HepG2 (cell line): ENCODE data around the gene AGAP3. TPM values are rescaled to one million over a fixed set of nuclear protein-coding genes. Genes with fewer than 3 reads are reported as not detected.

ENCODE experiments used
- ELF4 ChIP-seq: sonication (generic); formaldehyde crosslinking; IDR thresholded peaks from 2 replicates; pipeline ENCODE4 v1.5.0; 2020; ENCODE audit warnings: missing genetic modification reagents, mild to moderate bottlenecking, moderate library complexity, borderline replicate concordance
- GATAD2A ChIP-seq: IDR thresholded peaks from 2 replicates; pipeline ENCODE4 v1.6.1; 2016
- HNRNPUL1 ChIP-seq: fragments of 200-400 bp; formaldehyde crosslinking; IDR thresholded peaks from 2 replicates; pipeline ENCODE4 v1.6.1; 2017; ENCODE audit warnings: low read depth, mild to moderate bottlenecking, low read length, moderate library complexity
- KMT2A ChIP-seq: sonication (generic); formaldehyde crosslinking; IDR thresholded peaks from 2 replicates; pipeline ENCODE4 v1.4.0; 2020; ENCODE audit warnings: missing genetic modification reagents
- MYC ChIP-seq: sonication (generic); formaldehyde crosslinking; IDR thresholded peaks from 2 replicates; pipeline ENCODE4 v1.9.0; 2021; ENCODE audit warnings: missing genetic modification reagents, borderline replicate concordance
- NFE2 ChIP-seq: sonication (generic); formaldehyde crosslinking; IDR thresholded peaks from 2 replicates; pipeline ENCODE4 v1.4.0; 2020; ENCODE audit warnings: missing genetic modification reagents
- PPARG ChIP-seq: conservative IDR thresholded peaks from 2 replicates; pipeline ENCODE4 v1.6.1; 2016; ENCODE audit warnings: missing biosample characterization, missing genetic modification reagents
- ZNF160 ChIP-seq: sonication (generic); formaldehyde crosslinking; IDR thresholded peaks from 2 replicates; pipeline ENCODE4 v1.8.0; 2022; ENCODE audit warnings: mild to moderate bottlenecking, inconsistent platforms, missing genetic modification reagents
- ZNF550 ChIP-seq: sonication (generic); formaldehyde crosslinking; IDR thresholded peaks from 2 replicates; pipeline ENCODE4 v1.4.0; 2020; ENCODE audit warnings: mild to moderate bottlenecking, missing genetic modification reagents, borderline replicate concordance
- ZNF841 ChIP-seq: sonication (generic); formaldehyde crosslinking; IDR thresholded peaks from 2 replicates; pipeline ENCODE4 v1.8.1; 2023; ENCODE audit warnings: missing genetic modification reagents, borderline replicate concordance
- polyA plus RNA-seq, 8 experiments: library from polyadenylated mRNA; depleted of rRNA in 3 of 8; stranded (reverse) in 7 of 8; unstranded in 1 of 8; fragments of >200 nt; fragmentation: Illumina TruSeq in 4 of 8; extraction: Trizol in 4 of 8; gene quantifications; 2 replicates each; pipeline versions ENCODE4 v1.2.1 to v1.2.3, GENCODE V29; 2011 to 2016; ENCODE audit warnings: low read depth in 4 of 8, missing spikeins in 1 of 8, mixed read lengths in 1 of 8; ENCODE audit not compliant: insufficient read depth in 1 of 8
- total RNA-seq, 5 experiments: library from RNA; depleted of rRNA; stranded (reverse); fragments of >200 nt; fragmentation: Illumina TruSeq; extraction: Trizol; gene quantifications; 2 replicates each; pipeline ENCODE4 v1.2.3, GENCODE V29; 2016; ENCODE audit warnings: low read depth in 1 of 5
- TF ChIP-seq, protein P1 (sequence below): sonication (generic); formaldehyde crosslinking; IDR thresholded peaks from 2 replicates; pipeline ENCODE4 v1.8.1; 2022; ENCODE audit warnings: low read depth, mild to moderate bottlenecking, missing genetic modification reagents
- TF ChIP-seq, protein P2 (sequence below): sonication (generic); formaldehyde crosslinking; IDR thresholded peaks from 2 replicates; pipeline ENCODE4 v1.4.0; 2020; ENCODE audit warnings: mild to moderate bottlenecking, missing genetic modification reagents
- TF ChIP-seq, protein P3 (sequence below): sonication (generic); formaldehyde crosslinking; IDR thresholded peaks from 2 replicates; pipeline ENCODE4 v1.5.0; 2020; ENCODE audit warnings: missing genetic modification reagents, mild to moderate bottlenecking, borderline replicate concordance
- TF ChIP-seq, protein P4 (sequence below): sonication (generic); formaldehyde crosslinking; IDR thresholded peaks from 2 replicates; pipeline ENCODE4 v1.4.0; 2020; ENCODE audit warnings: low read depth, mild to moderate bottlenecking, missing genetic modification reagents

The AGAP3 gene
- total and polyA plus RNA-seq, 2 of the 13 experiments (the other 11 are each of a cell fraction or from before 2014, with no cell fraction given): 31.3 to 61.4 TPM

DNA sequence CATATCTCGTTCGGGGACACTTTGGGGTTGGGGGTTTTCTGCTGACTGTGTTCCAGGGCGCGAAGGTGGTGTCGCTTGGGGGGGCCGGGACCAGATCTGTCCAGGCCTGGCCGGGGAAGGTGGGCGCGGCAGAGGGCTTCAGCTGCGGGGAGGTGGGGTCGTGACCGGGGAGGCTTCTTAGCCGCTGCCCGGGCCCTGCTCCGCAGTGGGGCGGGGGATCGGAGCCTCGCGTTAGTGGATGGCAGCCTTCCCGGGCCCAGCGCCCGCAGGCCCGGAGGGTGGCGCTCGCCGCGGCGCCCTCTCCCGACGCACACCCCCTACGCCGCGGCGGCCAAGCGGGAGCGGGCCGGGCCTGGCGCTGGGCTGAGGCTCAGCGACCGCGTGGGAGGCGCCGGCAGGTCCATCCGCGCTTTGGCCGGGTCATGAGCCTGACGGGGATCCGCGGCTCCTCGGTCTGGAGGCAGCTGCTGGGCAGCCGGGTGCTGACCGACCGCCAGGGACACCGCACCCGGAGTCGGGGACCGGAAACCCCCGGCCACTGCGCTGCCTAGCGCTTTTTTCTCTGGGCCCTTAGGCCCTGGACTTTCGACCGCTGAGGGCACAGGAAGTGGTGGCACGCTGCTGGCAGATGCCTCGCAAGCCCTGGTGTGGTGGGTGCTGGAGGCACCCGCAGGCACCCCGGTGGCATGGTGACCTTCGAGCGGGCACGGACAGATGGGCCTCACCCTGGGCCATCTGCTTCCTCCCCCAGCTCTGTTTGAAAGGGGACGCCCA is 1.2 kb downstream of the AGAP3 start (continued):
- TF ChIP-seq NFE2 (no peak), GATAD2A (CRISPR knock-in tag) (peak; percentile 40; the same call in 1 of the 2 replicates), ZNF550 (CRISPR knock-in tag) (no peak), ELF4 (CRISPR knock-in tag) (no peak), ZNF841 (no peak; the same call in 1 of the 2 replicates), KMT2A (CRISPR knock-in tag) (0 out of 2 replicates have a peak, but pooled peaks have one; percentile 20), ZNF160 (CRISPR knock-in tag) (no peak), MYC (CRISPR knock-in tag) (peak; percentile 70), HNRNPUL1 (no peak), PPARG (CRISPR knock-in tag) (no peak)
- TF ChIP-seq, protein P1, sequence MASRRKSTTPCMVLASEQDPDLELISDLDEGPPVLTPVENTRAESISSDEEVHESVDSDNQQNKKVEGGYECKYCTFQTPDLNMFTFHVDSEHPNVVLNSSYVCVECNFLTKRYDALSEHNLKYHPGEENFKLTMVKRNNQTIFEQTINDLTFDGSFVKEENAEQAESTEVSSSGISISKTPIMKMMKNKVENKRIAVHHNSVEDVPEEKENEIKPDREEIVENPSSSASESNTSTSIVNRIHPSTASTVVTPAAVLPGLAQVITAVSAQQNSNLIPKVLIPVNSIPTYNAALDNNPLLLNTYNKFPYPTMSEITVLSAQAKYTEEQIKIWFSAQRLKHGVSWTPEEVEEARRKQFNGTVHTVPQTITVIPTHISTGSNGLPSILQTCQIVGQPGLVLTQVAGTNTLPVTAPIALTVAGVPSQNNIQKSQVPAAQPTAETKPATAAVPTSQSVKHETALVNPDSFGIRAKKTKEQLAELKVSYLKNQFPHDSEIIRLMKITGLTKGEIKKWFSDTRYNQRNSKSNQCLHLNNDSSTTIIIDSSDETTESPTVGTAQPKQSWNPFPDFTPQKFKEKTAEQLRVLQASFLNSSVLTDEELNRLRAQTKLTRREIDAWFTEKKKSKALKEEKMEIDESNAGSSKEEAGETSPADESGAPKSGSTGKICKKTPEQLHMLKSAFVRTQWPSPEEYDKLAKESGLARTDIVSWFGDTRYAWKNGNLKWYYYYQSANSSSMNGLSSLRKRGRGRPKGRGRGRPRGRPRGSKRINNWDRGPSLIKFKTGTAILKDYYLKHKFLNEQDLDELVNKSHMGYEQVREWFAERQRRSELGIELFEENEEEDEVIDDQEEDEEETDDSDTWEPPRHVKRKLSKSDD (CRISPR knock-in tag): 0 out of 2 replicates have a peak, but pooled peaks have one; percentile 42
- TF ChIP-seq, protein P2, sequence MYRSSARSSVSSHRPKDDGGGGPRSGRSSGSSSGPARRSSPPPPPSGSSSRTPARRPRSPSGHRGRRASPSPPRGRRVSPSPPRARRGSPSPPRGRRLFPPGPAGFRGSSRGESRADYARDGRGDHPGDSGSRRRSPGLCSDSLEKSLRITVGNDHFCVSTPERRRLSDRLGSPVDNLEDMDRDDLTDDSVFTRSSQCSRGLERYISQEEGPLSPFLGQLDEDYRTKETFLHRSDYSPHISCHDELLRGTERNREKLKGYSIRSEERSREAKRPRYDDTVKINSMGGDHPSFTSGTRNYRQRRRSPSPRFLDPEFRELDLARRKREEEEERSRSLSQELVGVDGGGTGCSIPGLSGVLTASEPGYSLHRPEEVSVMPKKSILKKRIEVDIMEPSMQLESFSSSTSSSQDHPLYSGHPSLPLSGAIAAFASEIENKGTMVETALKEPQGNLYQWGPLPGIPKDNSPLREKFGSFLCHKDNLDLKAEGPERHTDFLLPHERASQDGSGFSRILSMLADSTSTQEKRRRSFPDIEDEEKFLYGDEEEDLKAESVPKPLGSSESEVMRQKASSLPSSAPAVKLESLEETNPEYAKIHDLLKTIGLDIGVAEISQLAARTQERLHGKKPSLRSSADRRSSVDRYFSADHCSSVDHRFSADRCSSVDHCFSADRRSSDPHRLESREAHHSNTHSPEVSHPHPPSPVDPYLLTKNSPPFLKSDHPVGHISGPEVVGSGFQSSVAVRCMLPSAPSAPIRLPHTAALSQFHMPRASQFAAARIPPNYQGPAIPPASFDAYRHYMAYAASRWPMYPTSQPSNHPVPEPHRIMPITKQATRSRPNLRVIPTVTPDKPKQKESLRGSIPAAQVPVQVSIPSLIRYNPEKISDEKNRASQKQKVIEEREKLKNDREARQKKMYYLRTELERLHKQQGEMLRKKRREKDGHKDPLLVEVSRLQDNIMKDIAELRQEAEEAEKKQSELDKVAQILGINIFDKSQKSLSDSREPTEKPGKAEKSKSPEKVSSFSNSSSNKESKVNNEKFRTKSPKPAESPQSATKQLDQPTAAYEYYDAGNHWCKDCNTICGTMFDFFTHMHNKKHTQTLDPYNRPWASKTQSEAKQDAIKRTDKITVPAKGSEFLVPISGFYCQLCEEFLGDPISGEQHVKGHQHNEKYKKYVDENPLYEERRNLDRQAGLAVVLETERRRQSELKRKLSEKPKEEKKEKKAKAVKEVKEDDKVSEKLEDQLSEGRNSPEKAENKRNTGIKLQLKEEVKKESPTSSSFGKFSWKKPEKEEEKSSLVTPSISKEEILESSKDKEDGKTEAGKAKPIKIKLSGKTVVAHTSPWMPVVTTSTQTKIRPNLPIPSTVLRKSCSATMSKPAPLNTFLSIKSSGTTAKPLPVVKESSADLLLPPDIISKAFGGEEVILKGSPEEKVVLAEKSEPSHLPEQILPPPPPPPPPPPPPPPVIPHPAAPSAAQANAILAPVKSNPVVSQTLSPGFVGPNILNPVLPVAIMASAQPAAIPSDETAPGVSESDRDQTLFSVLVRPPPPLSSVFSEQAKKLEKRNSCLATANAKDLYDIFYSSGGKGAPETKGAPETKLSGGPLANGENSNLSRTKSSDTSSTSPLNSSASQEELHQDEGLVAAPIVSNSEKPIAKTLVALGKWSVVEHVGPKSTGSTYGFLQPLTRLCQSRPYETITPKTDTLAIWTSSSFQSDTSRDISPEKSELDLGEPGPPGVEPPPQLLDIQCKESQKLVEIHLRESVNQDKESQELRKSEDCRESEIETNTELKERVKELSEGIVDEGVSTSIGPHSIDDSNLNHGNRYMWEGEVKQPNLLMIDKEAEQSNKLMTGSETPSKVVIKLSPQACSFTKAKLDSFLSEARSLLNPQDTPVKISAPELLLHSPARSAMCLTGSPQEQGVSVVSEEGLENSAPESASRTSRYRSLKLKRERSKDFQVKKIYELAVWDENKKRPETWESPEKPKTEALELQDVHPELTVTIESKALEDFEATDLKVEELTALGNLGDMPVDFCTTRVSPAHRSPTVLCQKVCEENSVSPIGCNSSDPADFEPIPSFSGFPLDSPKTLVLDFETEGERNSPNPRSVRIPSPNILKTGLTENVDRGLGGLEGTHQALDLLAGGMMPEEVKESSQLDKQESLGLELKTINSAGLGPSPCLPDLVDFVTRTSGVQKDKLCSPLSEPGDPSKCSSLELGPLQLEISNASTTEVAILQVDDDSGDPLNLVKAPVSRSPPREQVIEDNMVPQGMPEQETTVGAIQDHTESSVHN: no peak
- TF ChIP-seq, protein P3, sequence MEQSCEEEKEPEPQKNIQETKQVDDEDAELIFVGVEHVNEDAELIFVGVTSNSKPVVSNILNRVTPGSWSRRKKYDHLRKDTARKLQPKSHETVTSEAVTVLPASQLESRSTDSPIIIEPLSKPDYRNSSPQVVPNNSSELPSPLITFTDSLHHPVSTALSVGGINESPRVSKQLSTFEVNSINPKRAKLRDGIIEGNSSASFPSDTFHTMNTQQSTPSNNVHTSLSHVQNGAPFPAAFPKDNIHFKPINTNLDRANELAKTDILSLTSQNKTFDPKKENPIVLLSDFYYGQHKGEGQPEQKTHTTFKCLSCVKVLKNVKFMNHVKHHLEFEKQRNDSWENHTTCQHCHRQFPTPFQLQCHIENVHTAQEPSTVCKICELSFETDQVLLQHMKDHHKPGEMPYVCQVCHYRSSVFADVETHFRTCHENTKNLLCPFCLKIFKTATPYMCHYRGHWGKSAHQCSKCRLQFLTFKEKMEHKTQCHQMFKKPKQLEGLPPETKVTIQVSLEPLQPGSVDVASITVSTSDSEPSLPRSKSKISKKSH: peak; percentile 67; the same call in 1 of the 2 replicates
- TF ChIP-seq, protein P4, sequence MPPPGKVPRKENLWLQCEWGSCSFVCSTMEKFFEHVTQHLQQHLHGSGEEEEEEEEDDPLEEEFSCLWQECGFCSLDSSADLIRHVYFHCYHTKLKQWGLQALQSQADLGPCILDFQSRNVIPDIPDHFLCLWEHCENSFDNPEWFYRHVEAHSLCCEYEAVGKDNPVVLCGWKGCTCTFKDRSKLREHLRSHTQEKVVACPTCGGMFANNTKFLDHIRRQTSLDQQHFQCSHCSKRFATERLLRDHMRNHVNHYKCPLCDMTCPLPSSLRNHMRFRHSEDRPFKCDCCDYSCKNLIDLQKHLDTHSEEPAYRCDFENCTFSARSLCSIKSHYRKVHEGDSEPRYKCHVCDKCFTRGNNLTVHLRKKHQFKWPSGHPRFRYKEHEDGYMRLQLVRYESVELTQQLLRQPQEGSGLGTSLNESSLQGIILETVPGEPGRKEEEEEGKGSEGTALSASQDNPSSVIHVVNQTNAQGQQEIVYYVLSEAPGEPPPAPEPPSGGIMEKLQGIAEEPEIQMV (CRISPR knock-in tag): no peak
